ENCODE data around the gene ABCB8.

Gene ABCB8

DNA sequence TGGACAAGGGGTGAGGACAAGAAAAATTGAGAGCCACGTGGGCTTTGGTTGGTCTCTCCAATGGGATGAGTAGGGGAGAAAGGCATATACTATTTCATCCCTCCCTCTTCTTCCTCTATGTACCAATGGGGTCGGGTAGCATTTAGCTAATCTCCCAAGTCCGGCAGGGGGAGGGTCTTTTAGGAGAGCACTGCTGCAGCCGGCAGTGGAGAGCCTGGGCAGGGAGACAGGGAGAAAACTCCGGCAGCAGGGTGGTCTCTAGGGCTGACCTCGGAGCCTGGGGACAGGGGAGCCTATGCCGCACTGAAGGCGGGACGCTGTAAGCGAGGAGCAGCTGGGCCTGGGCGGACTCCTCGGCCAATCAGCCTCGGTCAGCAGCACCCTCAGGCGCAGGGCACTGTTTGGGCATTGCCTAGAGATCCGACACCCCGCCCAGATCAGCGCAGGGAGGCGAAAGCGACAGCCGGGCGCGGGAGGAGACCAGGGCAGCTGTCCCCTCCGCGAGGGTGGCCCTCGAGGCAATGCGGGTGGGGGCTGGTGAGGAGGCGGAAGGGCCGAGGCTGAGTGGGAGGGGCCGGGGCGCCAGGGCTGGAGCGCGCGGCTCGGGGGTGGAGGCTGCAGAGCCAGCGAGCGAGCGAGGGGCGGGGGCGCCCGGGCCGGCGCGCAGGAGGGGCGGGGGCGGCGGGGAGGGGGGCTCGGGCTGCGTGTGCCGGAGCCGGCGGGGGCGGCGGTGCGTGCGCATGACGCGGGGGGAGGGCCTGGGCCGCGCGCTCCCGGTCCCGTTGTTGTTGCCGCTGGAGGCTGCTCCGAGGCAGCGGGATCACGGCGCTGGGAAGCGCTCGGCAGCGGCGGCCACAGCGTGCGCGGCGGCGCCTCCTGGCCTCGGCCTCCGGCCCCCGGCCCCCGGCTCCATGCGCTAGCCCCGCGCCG, 57.7 kb downstream of the ABCB8 start, which contains the start of gene AGAP3:
AGAP3 (plus strand) TSS at position 785 of the 930 bp plus-strand sequence. CDS start 267 bp downstream, outside the sequence.
- DNase-seq (ENCODE audit: low read depth in 2 of 2), result peak in 1 of 2 donors; percentile 27

DNA sequence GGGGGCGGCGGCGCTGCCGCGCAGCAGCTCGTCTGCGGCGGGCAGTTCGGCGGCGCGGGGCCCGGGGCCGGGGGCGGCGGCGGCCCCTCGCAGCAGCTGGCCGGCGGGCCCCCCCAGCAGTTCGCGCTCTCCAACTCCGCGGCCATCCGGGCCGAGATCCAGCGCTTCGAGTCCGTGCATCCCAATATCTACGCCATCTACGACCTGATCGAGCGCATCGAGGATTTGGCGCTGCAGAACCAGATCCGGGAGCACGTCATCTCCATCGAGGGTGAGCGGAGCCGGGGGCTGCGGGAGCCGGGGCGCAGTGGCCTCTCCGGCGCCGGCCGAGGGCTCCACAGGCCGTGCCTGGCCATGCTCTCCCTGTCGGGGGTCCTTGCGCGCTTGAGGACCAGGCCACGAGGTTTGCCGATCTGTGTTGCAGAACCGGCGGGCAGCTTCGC, 58.6 kb downstream of the ABCB8 start:
- no peak for DNase-seq (ENCODE audit: low read depth in 2 of 2)

DNA sequence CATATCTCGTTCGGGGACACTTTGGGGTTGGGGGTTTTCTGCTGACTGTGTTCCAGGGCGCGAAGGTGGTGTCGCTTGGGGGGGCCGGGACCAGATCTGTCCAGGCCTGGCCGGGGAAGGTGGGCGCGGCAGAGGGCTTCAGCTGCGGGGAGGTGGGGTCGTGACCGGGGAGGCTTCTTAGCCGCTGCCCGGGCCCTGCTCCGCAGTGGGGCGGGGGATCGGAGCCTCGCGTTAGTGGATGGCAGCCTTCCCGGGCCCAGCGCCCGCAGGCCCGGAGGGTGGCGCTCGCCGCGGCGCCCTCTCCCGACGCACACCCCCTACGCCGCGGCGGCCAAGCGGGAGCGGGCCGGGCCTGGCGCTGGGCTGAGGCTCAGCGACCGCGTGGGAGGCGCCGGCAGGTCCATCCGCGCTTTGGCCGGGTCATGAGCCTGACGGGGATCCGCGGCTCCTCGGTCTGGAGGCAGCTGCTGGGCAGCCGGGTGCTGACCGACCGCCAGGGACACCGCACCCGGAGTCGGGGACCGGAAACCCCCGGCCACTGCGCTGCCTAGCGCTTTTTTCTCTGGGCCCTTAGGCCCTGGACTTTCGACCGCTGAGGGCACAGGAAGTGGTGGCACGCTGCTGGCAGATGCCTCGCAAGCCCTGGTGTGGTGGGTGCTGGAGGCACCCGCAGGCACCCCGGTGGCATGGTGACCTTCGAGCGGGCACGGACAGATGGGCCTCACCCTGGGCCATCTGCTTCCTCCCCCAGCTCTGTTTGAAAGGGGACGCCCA, 59.2 kb downstream of the ABCB8 start:
- DNase-seq (ENCODE audit: low read depth in 2 of 2), result no peak

DNA sequence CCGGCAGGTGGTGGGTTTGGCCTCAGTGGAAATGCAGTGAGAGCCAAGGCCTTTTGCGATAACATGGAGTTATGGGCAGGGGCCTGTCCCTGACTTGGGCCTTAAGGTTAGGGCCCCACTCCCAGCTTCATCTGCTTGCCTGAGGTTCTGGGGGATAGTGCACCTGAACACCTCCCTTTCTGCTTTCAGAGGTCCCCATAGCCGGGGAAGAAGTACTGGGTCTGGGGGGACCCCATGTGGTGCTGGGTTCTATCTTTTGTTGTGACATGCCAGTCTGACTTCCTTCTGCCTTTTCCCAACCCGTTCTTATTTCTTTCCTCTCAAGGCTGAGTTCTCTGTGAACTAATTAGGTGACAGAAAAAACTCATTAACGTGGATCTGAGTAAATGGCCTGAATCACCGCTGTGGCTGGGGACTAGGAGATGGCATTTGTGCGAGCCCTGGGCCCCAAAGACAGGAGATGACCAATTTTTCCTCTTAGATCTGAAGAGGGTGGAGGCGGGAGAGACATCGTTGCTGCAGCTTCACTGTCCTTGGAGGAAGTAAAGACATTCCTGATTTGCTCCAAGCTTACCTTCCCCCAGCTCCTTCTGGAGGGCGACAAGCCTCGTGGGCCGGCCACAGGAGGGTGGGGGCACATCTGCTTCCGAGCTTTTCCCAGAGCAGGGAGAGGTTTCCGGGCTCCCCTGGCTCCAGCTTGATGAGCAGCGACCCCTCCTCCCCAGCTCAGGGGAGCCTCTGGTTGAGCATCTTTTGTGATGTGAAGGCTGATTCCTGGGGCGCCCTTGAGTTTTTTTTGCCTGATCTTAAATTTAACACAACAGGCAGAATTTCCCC, 60.0 kb downstream of the ABCB8 start:
- DNase-seq (ENCODE audit: low read depth in 2 of 2), result no peak

DNA sequence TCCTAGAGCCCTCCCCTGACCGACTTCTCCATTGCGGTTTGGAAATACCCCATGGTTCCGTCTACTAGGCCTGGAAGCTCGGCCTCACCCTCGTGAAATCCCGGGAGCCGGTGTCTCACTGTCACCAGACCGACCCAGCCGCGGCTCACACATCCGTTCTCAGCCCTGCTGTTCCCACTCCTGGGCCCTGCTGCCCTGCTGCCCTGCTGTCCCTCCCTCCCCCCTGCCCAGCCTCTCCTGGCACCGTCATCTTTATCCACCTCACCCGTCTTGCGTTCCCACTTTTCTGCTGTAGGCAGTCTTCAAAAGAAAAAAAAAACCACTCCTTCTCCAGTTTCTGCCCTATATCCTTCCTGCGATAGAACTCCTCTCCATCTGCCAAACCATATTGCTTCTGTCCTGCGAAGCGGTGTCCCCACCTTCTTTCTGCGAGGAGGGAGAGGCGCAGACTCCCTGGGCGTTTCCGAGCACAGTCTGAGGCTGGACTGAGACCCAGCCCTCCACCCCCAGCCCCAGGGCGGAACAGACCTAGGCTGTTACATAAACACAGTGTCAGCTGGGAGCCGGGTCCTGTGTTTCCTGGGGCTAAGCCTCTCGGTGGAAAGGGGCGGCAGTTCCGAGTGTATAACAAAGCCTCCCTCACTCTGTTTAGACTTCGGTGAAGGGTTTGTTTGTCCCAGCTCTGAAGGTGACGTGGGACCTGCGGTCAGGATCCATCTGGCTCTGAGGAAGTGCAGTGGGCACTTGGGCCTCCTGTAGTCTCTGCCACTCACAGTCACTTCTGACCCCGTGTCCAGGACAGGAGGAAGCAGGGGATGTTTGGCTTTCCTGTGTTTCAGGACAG, 60.8 kb downstream of the ABCB8 start:
- no peak for DNase-seq (ENCODE audit: low read depth in 2 of 2)

DNA sequence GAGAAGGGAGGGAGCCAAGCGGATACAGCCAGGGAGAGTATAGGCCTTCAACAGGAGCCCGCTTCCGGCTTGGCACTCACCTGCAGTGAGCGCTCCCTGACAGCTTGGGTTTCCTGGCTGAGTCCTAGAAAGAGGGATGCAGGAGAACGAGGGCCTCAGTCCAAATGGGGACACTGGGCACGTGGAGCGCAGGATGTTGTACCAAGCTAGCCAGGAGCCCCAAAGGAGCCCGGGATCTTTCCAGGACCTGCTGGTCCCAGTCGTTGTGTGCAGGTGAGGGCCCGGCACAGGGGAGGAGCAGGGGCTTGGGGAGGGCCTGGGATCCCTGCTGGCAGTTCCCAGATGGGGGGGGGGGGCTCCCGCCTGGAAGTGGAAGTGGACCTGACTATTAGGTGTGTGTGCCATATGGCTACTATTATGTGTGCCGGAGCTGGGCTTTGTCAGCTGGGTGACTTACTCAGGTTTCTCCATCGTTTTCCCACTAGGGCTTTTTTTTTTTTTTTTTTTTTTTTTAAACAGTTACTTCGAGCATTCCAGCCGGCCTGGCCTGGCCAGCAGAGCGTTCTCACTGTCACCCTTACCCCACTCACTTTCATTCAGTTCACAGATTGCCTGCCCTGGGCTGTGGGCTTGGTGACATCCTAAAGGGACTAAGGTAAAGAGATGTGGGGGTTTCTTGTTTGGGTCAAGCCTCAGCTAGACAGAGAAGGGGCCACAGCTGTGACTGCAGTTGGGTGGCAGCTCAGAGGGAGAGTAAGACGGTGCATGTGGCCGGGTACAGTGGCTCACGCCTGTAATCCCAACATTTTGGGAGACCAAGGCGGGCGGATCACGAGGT, 61.9 kb downstream of the ABCB8 start:
- DNase-seq (ENCODE audit: low read depth in 2 of 2), result no peak

DNA sequence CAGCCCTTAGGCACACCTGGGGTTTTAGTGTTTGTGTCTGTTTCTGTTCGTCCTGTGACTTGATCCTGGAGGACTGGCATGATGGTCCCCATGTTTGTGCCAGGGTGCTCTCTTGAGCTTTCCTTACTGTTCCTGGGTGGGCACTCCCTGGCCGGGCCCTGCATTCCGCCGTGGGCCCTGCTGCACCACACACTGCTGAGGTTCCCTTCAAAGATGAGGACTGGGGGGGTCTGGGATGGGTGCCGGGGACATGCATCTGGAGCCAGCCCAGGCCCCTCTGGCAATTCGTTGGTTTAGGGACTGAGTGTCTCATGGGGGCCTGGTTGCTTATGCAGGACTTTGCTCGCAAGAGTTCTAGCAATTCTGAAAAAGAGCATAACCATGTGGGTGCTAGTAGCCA, 62.8 kb downstream of the ABCB8 start:
- DNase-seq (ENCODE audit: low read depth in 2 of 2), result no peak

DNA sequence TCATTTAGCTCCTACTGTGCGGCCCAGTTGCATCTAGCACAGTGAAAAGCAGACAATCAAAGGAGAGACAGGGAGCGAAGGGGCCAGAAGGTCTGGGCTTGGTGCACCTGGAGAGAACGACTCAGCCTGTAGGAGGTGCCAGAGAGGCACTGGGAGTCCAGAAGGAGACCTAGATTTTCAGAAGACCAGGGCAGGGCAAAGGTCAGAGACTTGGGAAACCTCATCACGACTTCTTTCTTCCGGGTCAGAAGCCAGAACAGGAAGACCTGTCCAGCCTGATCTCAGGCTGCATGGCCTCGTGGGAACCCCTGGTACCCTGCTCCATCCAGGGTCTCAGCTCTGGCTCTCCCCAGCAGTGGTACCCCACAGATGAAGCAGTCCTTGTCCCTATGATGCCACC, 63.2 kb downstream of the ABCB8 start:
- DNase-seq (ENCODE audit: low read depth in 2 of 2), result no peak

DNA sequence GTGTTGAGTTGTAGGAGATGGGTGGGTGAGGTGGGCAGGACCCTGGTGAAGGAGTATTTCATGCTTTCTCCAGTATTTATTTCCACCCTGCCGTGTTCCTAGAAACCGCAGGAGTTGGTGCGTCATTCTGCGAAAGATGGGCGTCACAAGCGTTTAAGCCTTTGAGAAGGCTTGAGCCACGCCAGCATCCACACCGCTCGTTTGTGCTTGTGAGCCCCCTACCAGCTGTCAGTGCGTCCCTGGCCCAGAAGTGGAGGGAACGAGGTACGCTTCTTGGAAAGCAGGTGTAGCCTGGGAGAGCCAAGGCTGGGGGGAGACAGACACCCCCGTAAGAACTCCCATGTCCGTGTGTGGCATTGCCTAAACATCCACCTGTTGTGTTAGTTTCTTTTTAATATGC, 63.7 kb downstream of the ABCB8 start:
- DNase-seq (ENCODE audit: low read depth in 2 of 2), result no peak

DNA sequence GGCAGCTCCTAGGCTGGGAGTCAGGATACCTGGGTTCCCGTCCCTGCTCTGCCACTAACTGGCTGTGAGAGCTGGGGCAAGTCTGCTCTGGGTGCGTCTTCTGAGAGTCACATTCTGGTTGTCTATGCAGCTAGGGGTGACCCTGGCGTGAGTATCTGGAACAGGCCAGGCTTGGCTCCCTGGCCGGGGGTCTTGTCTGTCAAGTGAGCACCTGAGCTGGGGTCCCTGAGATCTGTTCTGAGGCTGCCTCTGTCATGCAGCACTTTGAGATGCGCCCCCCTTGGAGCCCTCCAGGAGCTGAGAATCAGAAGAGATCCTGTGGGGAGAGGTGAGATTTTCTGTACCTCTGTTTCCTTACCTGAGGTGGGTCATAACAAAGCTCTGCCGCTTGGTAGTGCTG, 65.5 kb downstream of the ABCB8 start:
- DNase-seq (ENCODE audit: low read depth in 2 of 2), result no peak

DNA sequence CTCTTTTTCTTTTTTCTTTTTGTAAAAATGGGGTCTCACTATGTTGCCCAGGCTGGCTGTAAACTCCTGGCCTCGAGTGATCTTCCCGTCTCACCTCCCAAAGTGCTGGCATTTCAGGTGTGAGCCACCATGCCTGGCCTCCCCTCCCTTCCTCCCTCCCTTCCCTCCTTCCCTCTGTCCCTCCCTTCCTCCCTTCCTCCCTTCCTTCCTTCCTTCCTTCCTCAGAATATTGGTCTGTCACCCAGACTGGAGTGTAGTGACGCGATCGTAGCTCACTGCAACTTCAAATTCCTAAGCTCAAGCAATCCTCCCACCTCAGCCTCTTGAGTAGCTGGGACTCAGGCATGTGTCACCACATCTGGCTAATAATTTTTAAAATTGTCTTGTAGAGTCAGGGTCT, 66.4 kb downstream of the ABCB8 start:
- no peak for DNase-seq (ENCODE audit: low read depth in 2 of 2)

DNA sequence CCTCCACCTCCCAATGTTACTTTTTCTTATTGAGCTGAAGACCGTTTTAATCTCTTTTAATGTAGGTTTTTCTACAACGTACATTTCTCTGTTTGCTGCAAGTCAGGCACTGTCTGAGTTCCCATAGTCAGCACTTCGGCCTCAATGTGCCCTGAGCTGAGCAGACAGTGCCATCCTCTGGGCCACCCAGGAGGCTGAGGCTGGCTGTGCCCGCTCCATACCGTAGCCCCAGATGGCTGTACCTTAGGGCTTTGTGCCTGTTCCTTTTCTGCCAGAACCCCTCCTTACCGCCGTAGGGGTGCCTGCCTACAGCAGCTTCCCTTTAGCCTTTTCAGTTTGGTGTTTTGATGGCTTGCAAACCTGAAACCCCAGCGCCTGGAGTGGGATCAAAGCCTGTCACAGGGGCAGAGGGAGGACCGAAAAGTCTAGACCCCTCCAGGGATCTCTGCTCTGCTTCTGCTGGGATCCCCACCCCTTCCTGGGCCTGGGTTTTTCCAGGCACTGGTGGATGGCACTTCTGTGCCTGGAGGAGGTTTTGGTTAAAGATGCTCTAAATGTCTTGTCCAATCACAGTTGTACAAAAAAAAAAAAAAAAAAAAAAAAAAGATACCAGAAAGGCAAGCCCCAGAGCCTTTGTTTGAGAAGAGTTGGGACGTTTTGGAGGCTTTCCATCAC, 67.0 kb downstream of the ABCB8 start:
- DNase-seq (ENCODE audit: low read depth in 2 of 2), result no peak

DNA sequence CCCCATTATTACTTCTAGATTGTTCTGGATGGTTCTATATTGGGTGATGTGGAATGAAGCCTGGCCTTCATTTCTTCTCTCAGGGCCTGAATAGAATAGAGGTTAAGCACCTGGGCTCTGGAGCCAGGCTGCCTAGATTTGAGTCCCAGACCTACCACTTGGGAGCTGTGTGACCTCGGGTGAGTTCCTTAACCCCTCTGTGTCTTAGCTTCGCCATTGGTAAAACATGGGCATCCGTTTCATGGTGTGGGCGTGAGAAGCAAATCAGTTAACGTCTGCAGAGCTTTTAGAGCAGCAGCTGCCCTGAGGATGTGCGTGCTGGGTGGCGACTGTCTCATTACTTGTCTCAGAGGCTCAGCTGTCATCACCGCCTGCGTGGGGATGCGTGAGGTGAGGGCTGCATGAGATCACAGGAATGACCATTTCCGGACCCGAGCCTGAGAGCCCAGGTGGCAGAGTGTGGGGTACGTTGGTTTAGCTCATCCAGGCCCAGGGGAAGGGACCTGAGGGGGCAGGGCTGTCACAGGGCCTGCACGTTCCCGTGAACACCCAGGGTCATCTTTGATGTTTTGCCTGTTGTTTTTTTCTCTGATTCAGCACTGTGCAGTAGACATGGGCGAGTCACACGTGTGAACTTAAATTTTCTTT, 67.7 kb downstream of the ABCB8 start:
- no peak for DNase-seq (ENCODE audit: low read depth in 2 of 2)

Data from stimulated activated CD4-positive, alpha-beta T cell treated with anti-CD3 and anti-CD28 coated beads, Interleukin-15, amount 100 ng/mL, for 48 hours (primary cell).